Endodermal cell (in vitro differentiated cells): Measurements from ENCODE around the gene DPYSL3. TPM values are rescaled to one million over a fixed set of nuclear protein-coding genes. Genes with fewer than 3 reads are reported as not detected.

ENCODE experiments used
- DNase-seq: peaks from one replicate; pipeline ENCODE4 v3.0.0-alpha.2; 2017
- H3K27ac ChIP-seq: 2 replicates; pipeline ENCODE4 v1.5.1; 2013; ENCODE audit warnings: mild to moderate bottlenecking, low read depth, low read length, moderate library complexity
- H3K27me3 ChIP-seq: 2 replicates; pipeline ENCODE4 v1.6.1; 2013; ENCODE audit warnings: mild to moderate bottlenecking, low read length, moderate library complexity; ENCODE audit not compliant: insufficient read depth, control insufficient read depth, poor library complexity, severe bottlenecking
- H3K36me3 ChIP-seq: 2 replicates; pipeline ENCODE4 v1.7.0; 2013; ENCODE audit warnings: mild to moderate bottlenecking, low read length, moderate library complexity; ENCODE audit not compliant: control insufficient read depth, insufficient read depth
- H3K4me1 ChIP-seq: one replicate; pipeline ENCODE4 v1.7.0; 2013; ENCODE audit warnings: low read length; ENCODE audit not compliant: control insufficient read depth, insufficient read depth
- H3K4me3 ChIP-seq: 2 replicates; pipeline ENCODE4 v1.5.1; 2013; ENCODE audit warnings: mild to moderate bottlenecking, low read length, moderate library complexity
- H3K9ac ChIP-seq: 2 replicates; pipeline ENCODE4 v1.6.1; 2013; ENCODE audit warnings: mild to moderate bottlenecking, low read length, moderate library complexity; ENCODE audit not compliant: poor library complexity, severe bottlenecking; ENCODE audit errors: extremely low read depth
- H3K9me3 ChIP-seq: 2 replicates; pipeline ENCODE4 v1.6.1; 2013; ENCODE audit warnings: mild to moderate bottlenecking, low read length, moderate library complexity; ENCODE audit not compliant: control insufficient read depth
- H3K27ac Mint-ChIP-seq: 2 replicates; pipeline ENCODE4 v1.8.0; 2020; ENCODE audit warnings: mixed read lengths
- H3K27me3 Mint-ChIP-seq: 2 replicates; pipeline ENCODE4 v1.8.0; 2021; ENCODE audit warnings: mild to moderate bottlenecking, mixed read lengths; ENCODE audit not compliant: insufficient read depth
- H3K36me3 Mint-ChIP-seq: 2 replicates; pipeline ENCODE4 v1.8.0; 2020; ENCODE audit warnings: low read depth, mixed read lengths
- H3K4me1 Mint-ChIP-seq: 2 replicates; pipeline ENCODE4 v1.8.0; 2020; ENCODE audit warnings: mixed read lengths
- H3K4me3 Mint-ChIP-seq: 2 replicates; pipeline ENCODE4 v1.8.0; 2020; ENCODE audit warnings: mild to moderate bottlenecking, moderate library complexity, mixed read lengths
- H3K9me3 Mint-ChIP-seq: 2 replicates; pipeline ENCODE4 v1.8.0; 2020; ENCODE audit warnings: mild to moderate bottlenecking, mixed read lengths
- CTCF ChIP-seq: fragments of 200-600 bp; sonication (generic); conservative IDR thresholded peaks from 2 replicates; pipeline ENCODE4 v1.5.0; 2021; ENCODE audit warnings: antibody characterized with exemption, mild to moderate bottlenecking
- WGBS, 2 experiments: methylation state at CpG; one replicate each; pipeline versions ENCODE4 v1.1.5 to v1.1.7; 2013; ENCODE audit warnings: missing lambda C conversion rate in 2 of 2, mixed read lengths in 1 of 2; ENCODE audit not compliant: insufficient coverage in 1 of 2, insufficient read length in 1 of 2; 5-methylcytosine and 5-hydroxymethylcytosine counted together
- total RNA-seq, 2 donors: library from RNA; stranded (reverse); fragmentation: NEBNext Ultra II Directional in 1 of 2; extraction: Animal tissue kit (Norgen Biotek cat#: 25700) in 1 of 2; gene quantifications; 2 replicates in 1 of 2; 3 replicates in 1 of 2; pipeline ENCODE4 v1.2.1, GENCODE V29; 2021

The DPYSL3 gene
- total RNA-seq, 2 donors from 2014 or later: 76.3 to 98.6 TPM

DNA sequence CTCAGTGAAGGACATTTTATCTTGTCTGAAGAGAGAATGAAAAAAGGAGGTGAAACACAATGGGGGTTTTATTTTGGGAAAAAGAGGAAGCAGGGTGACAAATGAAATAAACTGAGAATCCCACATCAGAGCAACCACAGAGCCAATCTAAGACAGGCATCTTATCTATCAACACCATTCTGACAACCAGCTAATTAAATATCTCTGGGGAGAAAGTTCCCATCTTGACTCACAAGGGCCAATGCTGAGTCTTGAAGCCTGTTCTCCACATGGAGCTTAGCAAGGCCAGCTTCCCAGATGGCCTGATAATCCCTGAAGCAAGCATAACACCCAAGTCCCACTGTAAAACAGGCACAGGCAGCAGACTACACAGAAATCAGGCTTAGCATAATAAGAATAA, 30.4 kb downstream of the DPYSL3 start:
- H3K4me1 ChIP-seq: peaks cover 5% of the 10 kb centered on the region
- Mint-ChIP-seq H3K4me3 (no peak overlapping the region), H3K27ac (no peak overlapping the region), H3K4me1 (peaks cover 27% of the 10 kb centered on the region), H3K27me3 (no peaks in the 10 kb centered on the region), H3K9me3 (no peaks in the 10 kb centered on the region), H3K36me3 (no peaks in the 10 kb centered on the region)
- no peaks in the 10 kb centered on the region for H3K9me3 ChIP-seq
- no peaks in the 10 kb centered on the region for H3K27me3 ChIP-seq
- TF ChIP-seq CTCF: no peak
- no peak overlapping the region for H3K9ac ChIP-seq
- H3K36me3 ChIP-seq: no peaks in the 10 kb centered on the region
- H3K4me3 ChIP-seq: no peak overlapping the region
- H3K27ac ChIP-seq: no peak overlapping the region
- no peak for DNase-seq

DNA sequence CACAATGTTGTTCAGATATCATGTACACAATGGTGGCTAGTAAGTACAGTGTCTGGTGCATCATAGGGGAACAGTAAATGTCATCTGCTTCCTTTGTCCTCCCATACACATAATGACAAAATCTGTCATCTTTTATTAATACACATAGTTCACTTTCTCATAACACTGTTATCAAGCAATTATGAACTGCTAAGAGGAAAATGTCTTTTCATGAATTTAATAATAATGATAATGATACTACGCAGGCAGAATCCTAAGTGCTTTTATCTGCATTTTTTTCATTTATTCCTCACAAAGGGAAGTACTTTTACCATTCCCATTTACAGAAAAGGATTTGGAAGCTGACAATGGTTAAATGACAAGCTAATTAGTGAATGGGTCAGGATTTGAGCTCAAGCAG, 35.7 kb downstream of the DPYSL3 start:
- Histone ChIP-seq H3K27ac (no peak overlapping the region), H3K4me3 (no peak overlapping the region), H3K36me3 (no peaks in the 10 kb centered on the region), H3K4me1 (peaks cover 2% of the 10 kb centered on the region), H3K9ac (no peak overlapping the region), H3K27me3 (no peaks in the 10 kb centered on the region), H3K9me3 (no peaks in the 10 kb centered on the region)
- no peak overlapping the region for H3K27ac Mint-ChIP-seq
- H3K4me1 Mint-ChIP-seq: peaks cover under 1% of the 10 kb centered on the region
- 100% methylated on average over 1 of the region's 1 CpG; no CpG with 5 or more reads in 1 of the 2 experiments for WGBS, 2 experiments
- DNase-seq: no peak
- no peak for TF ChIP-seq CTCF
- no peaks in the 10 kb centered on the region for H3K27me3 Mint-ChIP-seq
- no peak overlapping the region for H3K4me3 Mint-ChIP-seq
- H3K9me3 Mint-ChIP-seq: no peaks in the 10 kb centered on the region
- no peaks in the 10 kb centered on the region for H3K36me3 Mint-ChIP-seq

DNA sequence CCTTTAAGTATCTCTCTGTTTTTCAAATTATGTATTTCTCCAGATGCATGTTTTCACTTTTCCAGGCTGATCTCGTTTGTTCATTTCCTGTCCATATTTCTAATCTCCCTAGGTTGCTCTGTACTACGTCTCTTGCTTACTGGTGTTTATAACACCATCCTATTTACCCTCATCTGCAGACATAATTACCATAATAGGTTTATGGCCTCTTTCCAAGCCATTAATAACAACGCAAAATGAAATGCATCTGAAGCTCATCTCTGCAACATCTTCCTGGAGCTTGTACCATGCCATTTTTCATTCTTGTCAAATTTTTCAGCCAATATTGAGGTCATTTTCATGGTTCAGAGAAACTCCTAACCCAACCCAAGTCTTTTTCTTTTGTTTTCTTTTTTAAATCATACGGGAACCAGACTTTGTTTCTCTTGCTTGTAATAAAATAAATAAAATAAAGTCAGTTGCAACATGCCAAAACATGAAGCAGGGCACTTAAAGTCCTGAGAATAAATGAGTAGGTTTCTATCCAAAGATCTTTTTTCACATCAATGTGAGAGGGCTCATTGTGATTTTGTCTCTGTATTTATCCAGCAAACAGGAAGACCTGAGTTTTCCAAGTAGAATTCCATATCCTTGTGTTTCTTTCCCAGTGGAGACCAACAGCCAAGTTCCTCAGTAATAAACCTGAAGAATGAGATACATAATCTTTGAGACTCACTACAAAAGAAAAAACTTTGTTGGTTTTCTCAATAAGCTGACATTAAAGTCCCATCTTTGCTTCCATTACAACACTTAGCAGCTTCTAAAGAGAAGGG, 37.0 kb downstream of the DPYSL3 start:
- Mint-ChIP-seq H3K36me3 (no peaks in the 10 kb centered on the region), H3K27me3 (no peaks in the 10 kb centered on the region), H3K4me3 (no peak overlapping the region), H3K4me1 (peaks cover 5% of the 10 kb centered on the region), H3K9me3 (no peaks in the 10 kb centered on the region), H3K27ac (no peak overlapping the region)
- Histone ChIP-seq H3K9me3 (no peaks in the 10 kb centered on the region), H3K4me3 (no peak overlapping the region), H3K36me3 (no peaks in the 10 kb centered on the region), H3K9ac (no peak overlapping the region), H3K27ac (no peak overlapping the region), H3K27me3 (no peaks in the 10 kb centered on the region), H3K4me1 (no peaks in the 10 kb centered on the region)
- no peak for TF ChIP-seq CTCF
- DNase-seq: no peak
- 90 to 96% methylated on average over 3 to 4 of the region's 4 CpGs for WGBS, 2 experiments
